GM21723 (cell line): Measurements from ENCODE around the gene EME1.
A peak's percentile ranks its signal among the peaks of the same experiment; 100 is the strongest.
"Not testable (repeated sequence)": the region's sequence is repeated elsewhere in the genome, so short reads cannot be mapped to it uniquely, and the experiment has no call there.

ENCODE experiments used
- ATAC-seq: cut with Tn5 transposase; IDR thresholded peaks from one replicate; pipeline ENCODE4 v1.9.1; 2021; ENCODE audit warnings: mild to moderate bottlenecking, moderate library complexity; ENCODE audit not compliant: unreplicated experiment

Gene EME1

GRCh38 chr17:50392621-50393020 lies 19.6 kb downstream of the EME1 start:
- no peak for ATAC-seq

GRCh38 chr17:50393700-50394099 lies 20.7 kb downstream of the EME1 start:
- ATAC-seq = no peak

- no peak for ATAC-seq
These were observed 21.7 kb downstream of the EME1 start for GRCh38 chr17:50394711-50395110.

DNA sequence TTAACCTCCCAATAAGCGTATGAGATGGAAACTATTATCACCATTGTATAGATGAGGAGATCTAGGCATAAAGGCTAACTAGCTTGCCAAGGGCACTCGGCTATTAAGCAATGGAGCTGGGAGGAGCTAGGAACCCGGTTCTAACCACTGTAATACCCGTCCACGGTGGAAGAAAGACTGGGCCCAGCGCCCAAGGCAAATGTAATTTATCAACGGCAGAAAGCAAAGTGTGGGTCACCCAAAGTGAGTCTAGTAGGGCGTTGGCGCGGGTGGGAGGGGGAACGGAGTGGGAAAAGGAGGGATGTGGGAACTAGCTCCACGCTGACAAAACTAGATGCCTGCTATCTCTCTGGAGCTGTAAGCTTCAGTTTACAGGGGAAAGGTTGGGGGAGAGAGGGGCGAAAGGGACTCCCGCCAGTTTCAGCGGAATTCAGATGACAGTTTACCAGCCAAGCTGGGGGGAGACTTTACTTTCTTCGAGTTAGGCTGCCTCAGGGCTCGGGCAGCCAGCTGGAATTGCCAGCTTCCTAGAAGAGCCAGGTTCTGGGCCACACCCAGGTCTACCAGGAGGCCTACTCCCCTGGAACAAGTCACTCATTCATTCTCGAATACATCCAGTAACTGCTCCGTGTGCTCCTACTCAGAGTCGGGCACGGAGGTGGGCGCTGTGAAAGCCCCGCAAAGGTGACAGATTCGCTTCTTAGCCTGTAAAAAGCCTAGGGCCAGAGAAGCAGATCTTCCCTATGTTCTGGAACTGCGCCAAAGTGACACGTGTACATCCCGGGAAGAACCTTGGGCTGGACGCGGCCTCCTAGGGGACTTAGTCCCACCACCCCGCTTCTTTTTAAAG lies 23.5 kb downstream of the EME1 start:
- no peak for ATAC-seq

- ATAC-seq = peak; percentile 94
These were observed 24.3 kb downstream of the EME1 start, which contains the start of gene LRRC59 for GRCh38 chr17:50397111-50397918. Gene LRRC59 (minus strand): TSS chr17:50397523. CDS start chr17:50397317, 206 bp downstream.

- no peak for ATAC-seq
These were observed 24.9 kb downstream of the EME1 start for GRCh38 chr17:50397919-50398285.

GRCh38 chr17:50398672-50399071 lies 25.6 kb downstream of the EME1 start:
- not testable (repeated sequence) for ATAC-seq

GRCh38 chr17:50399591-50399990 lies 26.6 kb downstream of the EME1 start:
- ATAC-seq = not testable (repeated sequence)

DNA sequence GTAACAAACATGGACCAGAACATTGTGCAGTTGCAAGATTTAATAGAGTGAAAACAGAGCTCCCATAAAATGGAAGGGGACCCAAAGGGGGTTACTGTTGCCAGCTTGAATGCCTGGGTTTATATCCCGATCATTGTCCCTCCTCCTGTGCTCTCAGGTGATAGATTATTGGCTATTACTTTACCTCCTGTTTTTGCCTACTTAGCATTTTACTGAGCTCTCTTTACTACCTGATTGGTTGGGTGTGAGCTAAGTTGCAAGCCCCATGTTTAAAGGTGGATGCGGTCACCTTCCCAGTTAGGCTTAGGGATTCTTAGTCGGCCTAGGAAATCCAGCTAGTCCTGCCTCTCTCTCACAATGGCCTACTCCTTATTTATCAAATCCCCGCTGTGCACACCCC lies 32.3 kb downstream of the EME1 start:
- not testable (repeated sequence) for ATAC-seq

DNA sequence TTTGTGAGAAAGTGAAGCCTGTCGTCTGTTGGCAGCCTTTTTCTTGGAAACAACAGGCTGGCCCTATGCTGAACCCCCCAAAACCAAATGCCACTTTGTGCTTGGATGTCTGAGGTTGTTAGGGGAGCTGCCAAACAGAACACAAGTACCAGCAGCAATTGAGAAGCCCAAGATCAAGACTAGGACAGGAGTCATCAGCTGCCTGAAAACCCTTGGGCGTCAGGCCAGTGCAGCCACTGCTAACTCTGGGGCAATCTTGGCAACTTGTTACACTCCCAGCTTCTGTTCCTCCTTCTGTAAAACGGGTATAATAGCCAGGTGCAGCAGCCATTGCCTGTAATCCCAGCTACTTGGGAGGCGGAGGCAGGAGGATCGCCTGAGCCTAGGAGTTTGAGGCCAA lies 33.5 kb downstream of the EME1 start:
- ATAC-seq = no peak

GRCh38 chr17:50407921-50408320 lies 34.9 kb downstream of the EME1 start:
- no peak for ATAC-seq

DNA sequence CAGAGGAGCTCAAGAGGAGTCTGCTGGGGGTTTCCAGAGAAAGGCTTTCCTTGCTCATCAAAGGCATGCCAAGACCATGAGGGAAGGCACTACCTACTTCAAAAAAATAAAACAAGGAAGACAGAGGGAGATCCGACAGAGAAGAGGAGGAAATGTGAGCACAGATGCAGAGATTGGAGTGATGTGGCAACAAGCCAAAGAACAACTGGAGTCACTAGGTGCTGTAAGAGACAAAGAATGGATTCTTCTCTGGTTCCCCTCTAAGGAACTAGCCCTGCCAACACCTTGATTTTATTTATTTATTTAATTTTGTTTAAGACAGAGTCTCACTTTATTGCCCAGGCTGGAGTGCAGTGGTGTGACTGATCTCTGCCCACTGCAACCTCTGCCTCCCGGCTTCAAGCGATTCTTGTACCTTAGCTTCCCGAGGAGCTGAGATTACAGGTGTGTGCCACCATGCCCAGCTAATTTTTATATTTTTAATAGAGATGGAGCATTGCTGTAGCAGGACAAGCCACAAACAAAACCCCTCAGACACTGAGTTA lies 39.2 kb downstream of the EME1 start:
- ATAC-seq = no peak

- no peak for ATAC-seq
These were observed 41.8 kb downstream of the EME1 start for GRCh38 chr17:50414808-50415207.

DNA sequence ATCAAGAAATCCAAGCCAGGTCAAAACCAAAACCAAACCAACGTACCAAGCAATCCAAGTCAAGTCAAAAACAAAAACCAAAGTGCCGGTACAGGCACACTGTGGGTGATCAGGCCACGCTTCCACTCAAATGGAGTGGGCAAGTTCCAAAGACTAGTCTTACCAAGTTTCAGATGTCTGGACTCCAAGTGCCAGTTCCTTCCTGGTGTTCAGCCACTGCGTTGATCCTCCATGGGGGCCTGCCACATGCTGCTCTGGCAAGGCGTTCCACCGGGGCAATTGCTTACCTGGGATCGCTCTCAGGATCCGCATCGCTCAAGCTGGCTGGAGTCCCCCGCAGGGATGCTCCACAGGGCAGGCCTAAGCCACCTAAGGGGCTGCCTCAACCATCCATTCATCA lies 46.5 kb downstream of the EME1 start:
- ATAC-seq = not testable (repeated sequence)

GRCh38 chr17:50420419-50421112 lies 47.5 kb downstream of the EME1 start:
- ATAC-seq = no peak

- peak; percentile 49 for ATAC-seq
These were observed 48.5 kb downstream of the EME1 start for GRCh38 chr17:50421308-50422051.

- ATAC-seq = no peak
These were observed 49.7 kb downstream of the EME1 start for GRCh38 chr17:50422738-50423137.

- ATAC-seq = no peak
These were observed 50.6 kb downstream of the EME1 start for GRCh38 chr17:50423553-50424159.

DNA sequence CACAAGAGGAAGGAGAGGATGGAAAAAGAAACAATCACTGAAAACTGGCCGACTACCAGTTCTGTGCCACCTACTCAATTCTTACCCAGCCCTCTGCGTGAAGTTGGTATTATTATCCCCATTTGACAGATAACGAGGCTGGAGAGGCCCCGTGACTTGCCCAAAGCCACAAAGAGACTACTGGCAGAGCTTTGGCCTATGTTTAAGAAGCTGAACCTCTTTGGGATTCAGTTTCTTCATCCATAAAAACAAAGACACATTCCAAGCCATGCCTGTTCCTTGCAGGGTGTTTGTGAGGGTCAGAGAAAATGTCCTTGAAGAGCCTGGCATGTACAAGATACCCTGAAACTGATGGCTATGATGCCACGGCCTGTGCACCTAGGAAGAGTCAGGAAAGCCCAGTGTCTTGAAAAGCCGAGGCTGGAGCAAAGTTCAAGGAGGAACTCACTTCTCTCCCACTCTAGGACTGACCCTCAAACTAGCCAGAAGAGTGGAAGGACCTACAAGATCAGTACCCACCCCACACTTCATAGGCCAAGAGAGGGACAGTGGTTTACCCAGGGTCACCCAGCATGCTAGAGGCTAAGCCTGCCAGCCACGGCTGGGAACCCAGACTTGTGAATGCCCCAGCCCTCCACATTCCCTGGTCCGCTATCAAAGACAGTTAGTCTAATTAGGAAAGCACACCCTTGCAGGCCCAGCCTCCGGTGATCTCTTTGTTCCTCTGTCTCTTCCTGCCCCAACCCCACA lies 51.4 kb downstream of the EME1 start:
- no peak for ATAC-seq
